Measurements from ENCODE around the gene TMEM178A.
"Not testable (repeated sequence)": the region's sequence is repeated elsewhere in the genome, so short reads cannot be mapped to it uniquely, and the experiment has no call there.

The TMEM178A gene

GRCh38 chr2:39705638-39706037 lies 39.9 kb downstream of the TMEM178A start:
- DNase-seq (ENCODE audit: extremely low spot score, insufficient read length, low read depth) (no peak), FAIRE-seq (no peak)

- no peak for FAIRE-seq
- DNase-seq (ENCODE audit: extremely low spot score, insufficient read length, low read depth), result no peak
Observed at GRCh38 chr2:39706312-39706711, 40.6 kb downstream of the TMEM178A start.

- no peak for DNase-seq (ENCODE audit: extremely low spot score, insufficient read length, low read depth)
- FAIRE-seq, result no peak
Observed at GRCh38 chr2:39706945-39707344, 41.2 kb downstream of the TMEM178A start.

- no peak for FAIRE-seq
- DNase-seq (ENCODE audit: extremely low spot score, insufficient read length, low read depth), result no peak
Observed at GRCh38 chr2:39708003-39708402, 42.3 kb downstream of the TMEM178A start.

GRCh38 chr2:39710807-39711206 lies 45.1 kb downstream of the TMEM178A start:
- no peak for DNase-seq (ENCODE audit: extremely low spot score, insufficient read length, low read depth)
- FAIRE-seq, result no peak

- no peak for DNase-seq (ENCODE audit: extremely low spot score, insufficient read length, low read depth)
- no peak for FAIRE-seq
Observed at GRCh38 chr2:39712953-39713352, 47.2 kb downstream of the TMEM178A start.

GRCh38 chr2:39715095-39715494 lies 49.4 kb downstream of the TMEM178A start:
- DNase-seq (ENCODE audit: extremely low spot score, insufficient read length, low read depth), result no peak
- no peak for FAIRE-seq

- DNase-seq (ENCODE audit: extremely low spot score, insufficient read length, low read depth) (no peak), FAIRE-seq (no peak)
Observed at GRCh38 chr2:39715822-39716221, 50.1 kb downstream of the TMEM178A start.

- DNase-seq (ENCODE audit: extremely low spot score, insufficient read length, low read depth), result no peak
- FAIRE-seq, result no peak
Observed at GRCh38 chr2:39717067-39717466, 51.4 kb downstream of the TMEM178A start.

GRCh38 chr2:39718483-39718882 lies 52.8 kb downstream of the TMEM178A start:
- DNase-seq (ENCODE audit: extremely low spot score, insufficient read length, low read depth) (no peak), FAIRE-seq (no peak)

- DNase-seq (ENCODE audit: extremely low spot score, insufficient read length, low read depth) (no peak), FAIRE-seq (no peak)
Observed at GRCh38 chr2:39719317-39719716, 53.6 kb downstream of the TMEM178A start.

GRCh38 chr2:39720970-39721369 lies 55.3 kb downstream of the TMEM178A start:
- DNase-seq (ENCODE audit: extremely low spot score, insufficient read length, low read depth), result no peak
- FAIRE-seq, result no peak

GRCh38 chr2:39723497-39723896 lies 57.8 kb downstream of the TMEM178A start:
- FAIRE-seq, result no peak
- no peak for DNase-seq (ENCODE audit: extremely low spot score, insufficient read length, low read depth)

- DNase-seq (ENCODE audit: extremely low spot score, insufficient read length, low read depth), result no peak
- FAIRE-seq, result no peak
Observed at GRCh38 chr2:39723946-39724827, 58.5 kb downstream of the TMEM178A start.

GRCh38 chr2:39724828-39725144 lies 59.1 kb downstream of the TMEM178A start:
- FAIRE-seq (no peak), DNase-seq (ENCODE audit: extremely low spot score, insufficient read length, low read depth) (no peak)

- DNase-seq (ENCODE audit: extremely low spot score, insufficient read length, low read depth) (no peak), FAIRE-seq (no peak)
Observed at GRCh38 chr2:39725401-39725800, 59.7 kb downstream of the TMEM178A start.

GRCh38 chr2:39728085-39728484 lies 62.4 kb downstream of the TMEM178A start:
- FAIRE-seq; DNase-seq (ENCODE audit: extremely low spot score, insufficient read length, low read depth): not testable (repeated sequence)

- DNase-seq (ENCODE audit: extremely low spot score, insufficient read length, low read depth), result no peak
- FAIRE-seq, result no peak
Observed at GRCh38 chr2:39728941-39729351, 63.2 kb downstream of the TMEM178A start.

GRCh38 chr2:39730276-39730675 lies 64.6 kb downstream of the TMEM178A start:
- no peak for FAIRE-seq
- DNase-seq (ENCODE audit: extremely low spot score, insufficient read length, low read depth), result no peak

GRCh38 chr2:39730685-39731302 lies 65.1 kb downstream of the TMEM178A start:
- no peak for FAIRE-seq
- DNase-seq (ENCODE audit: extremely low spot score, insufficient read length, low read depth), result no peak

- DNase-seq (ENCODE audit: extremely low spot score, insufficient read length, low read depth) (no peak), FAIRE-seq (no peak)
Observed at GRCh38 chr2:39731546-39731945, 65.8 kb downstream of the TMEM178A start.

- no peak for DNase-seq (ENCODE audit: extremely low spot score, insufficient read length, low read depth)
- FAIRE-seq, result no peak
Observed at GRCh38 chr2:39732482-39732881, 66.8 kb downstream of the TMEM178A start.
